SK-N-SH (cell line): ENCODE results near the gene ETV1. TPM values are rescaled to one million over a fixed set of nuclear protein-coding genes. Genes with fewer than 3 reads are reported as not detected.

Experiments
- CTCF ChIA-PET: fragments of 300-600, 350-600 bp; formaldehyde crosslinking; extraction: SDS; loops from one replicate; lab custom pipeline; 2021; lab: Yijun Ruan, JAX
- POLR2A ChIA-PET: fragments of 350-600 bp; sonication (Branson Sonifier 250); formaldehyde crosslinking; extraction: SDS; loops from one replicate; lab custom pipeline; 2020; ENCODE audit warnings: antibody characterized with exemption, inconsistent platforms; lab: Yijun Ruan, JAX
- DNase-seq: peaks from one replicate; pipeline ENCODE4 v3.0.0; 2012
- H2AFZ ChIP-seq: fragments of 200-600 bp; sonication (generic); 2 replicates; pipeline ENCODE4 v1.8.1; 2016; ENCODE audit warnings: antibody characterized with exemption, mild to moderate bottlenecking, low read depth
- H3F3A ChIP-seq: fragments of 200-600 bp; sonication (generic); replicated peaks from 2 replicates; pipeline ENCODE3; 2016; ENCODE audit warnings: antibody characterized with exemption, mild to moderate bottlenecking; ENCODE audit not compliant: insufficient read depth
- H3K27ac ChIP-seq, 2 experiments: fragments of 200-500 bp in 1 of 2; fragments of 200-600 bp in 1 of 2; sonication (Bioruptor generic) in 1 of 2; sonication (generic), shearing (Covaris generic) in 1 of 2; 2 replicates each; pipeline versions ENCODE4 v1.5.1 to v1.6.1; 2014 to 2016; ENCODE audit warnings: low read depth in 2 of 2, inconsistent platforms in 1 of 2, low read length in 1 of 2, mild to moderate bottlenecking in 1 of 2, mixed read lengths in 1 of 2
- H3K27me3 ChIP-seq: fragments of 200-600 bp; sonication (generic), shearing (Covaris generic); 2 replicates; pipeline ENCODE4 v1.6.1; 2016; ENCODE audit warnings: mixed run types; ENCODE audit not compliant: insufficient read depth
- H3K36me3 ChIP-seq, 2 experiments: fragments of 200-500 bp in 1 of 2; fragments of 200-600 bp in 1 of 2; sonication (Bioruptor generic) in 1 of 2; sonication (generic) in 1 of 2; replicated peaks in 1 of 2; 2 replicates each; pipeline versions ENCODE3 to v1.5.1; 2014 to 2016; ENCODE audit warnings: low read length in 1 of 2, mild to moderate bottlenecking in 1 of 2; ENCODE audit not compliant: insufficient read depth in 2 of 2, control insufficient read depth in 1 of 2
- H3K4me1 ChIP-seq, 2 experiments: fragments of 200-500 bp in 1 of 2; fragments of 200-600 bp in 1 of 2; sonication (Bioruptor generic) in 1 of 2; sonication (generic), shearing (Covaris generic) in 1 of 2; 2 replicates each; pipeline versions ENCODE4 v1.5.1 to v1.6.1; 2014 to 2016; ENCODE audit warnings: low read depth in 1 of 2, low read length in 1 of 2, mixed run types in 1 of 2; ENCODE audit not compliant: insufficient read depth in 2 of 2, control insufficient read depth in 1 of 2
- H3K4me2 ChIP-seq: fragments of 200-600 bp; sonication (generic), shearing (Covaris generic); 2 replicates; pipeline ENCODE4 v1.6.1; 2017; ENCODE audit warnings: mixed run types
- H3K4me3 ChIP-seq, 2 experiments: fragments of 200-500 bp in 1 of 2; fragments of 200-600 bp in 1 of 2; sonication (Bioruptor generic) in 1 of 2; sonication (generic), shearing (Covaris generic) in 1 of 2; 2 replicates each; pipeline versions ENCODE4 v1.5.1 to v1.8.1; 2014 to 2016; ENCODE audit warnings: low read depth in 2 of 2, inconsistent platforms in 1 of 2, low read length in 1 of 2, mild to moderate bottlenecking in 1 of 2, mixed read lengths in 1 of 2, moderate library complexity in 1 of 2
- H3K79me2 ChIP-seq: fragments of 200-600 bp; sonication (generic); 2 replicates; pipeline ENCODE4 v1.8.1; 2017; ENCODE audit warnings: mild to moderate bottlenecking; ENCODE audit not compliant: insufficient read depth
- H3K9ac ChIP-seq: fragments of 200-600 bp; sonication (generic); 2 replicates; pipeline ENCODE4 v1.6.1; 2017; ENCODE audit warnings: mixed run types
- H3K9me2 ChIP-seq: fragments of 200-600 bp; sonication (generic); 2 replicates; pipeline ENCODE4 v1.6.1; 2017; ENCODE audit warnings: mixed run types
- H3K9me3 ChIP-seq: fragments of 200-600 bp; sonication (generic); 2 replicates; pipeline ENCODE4 v1.6.1; 2017; ENCODE audit warnings: mixed run types, mild to moderate bottlenecking, moderate library complexity
- H4K20me1 ChIP-seq: fragments of 200-600 bp; sonication (generic); 2 replicates; pipeline ENCODE4 v1.6.1; 2017; ENCODE audit warnings: mild to moderate bottlenecking, mixed run types; ENCODE audit not compliant: insufficient read depth
- CHD2 ChIP-seq: fragments of 150-350 bp; IDR thresholded peaks from 2 replicates; pipeline ENCODE4 v1.6.1; 2018; ENCODE audit warnings: low read length; ENCODE audit not compliant: partially characterized antibody
- ELF1 ChIP-seq: IDR thresholded peaks from 2 replicates; pipeline ENCODE4 v1.4.0; 2012
- EP300 ChIP-seq, 2 experiments: IDR thresholded peaks; 2 replicates each; pipeline versions ENCODE4 v1.4.0 to v1.6.1; 2012; ENCODE audit warnings: borderline replicate concordance in 1 of 2, low read depth in 1 of 2, low read length in 1 of 2
- EZH2phosphoT487 ChIP-seq: fragments of 200-600 bp; sonication (generic); IDR thresholded peaks from 2 replicates; pipeline ENCODE4 v1.6.1; 2017; ENCODE audit warnings: low read depth, mixed run types, mild to moderate bottlenecking, antibody characterized with exemption, moderate library complexity, borderline replicate concordance
- FOSL2 ChIP-seq: IDR thresholded peaks from 2 replicates; pipeline ENCODE4 v1.4.0; 2012; ENCODE audit warnings: low read depth, mild to moderate bottlenecking, moderate library complexity, borderline replicate concordance
- FOXJ3 ChIP-seq: sonication (generic); formaldehyde crosslinking; IDR thresholded peaks from 2 replicates; pipeline ENCODE4 v1.5.1; 2020; ENCODE audit warnings: mild to moderate bottlenecking, missing genetic modification reagents
- FOXM1 ChIP-seq: IDR thresholded peaks from 2 replicates; pipeline ENCODE4 v1.4.0; 2012; ENCODE audit warnings: low read depth, mild to moderate bottlenecking
- GATA2 ChIP-seq: sonication (generic); formaldehyde crosslinking; IDR thresholded peaks from 2 replicates; pipeline ENCODE4 v1.5.0; 2020; ENCODE audit warnings: mild to moderate bottlenecking, missing genetic modification reagents
- JUND ChIP-seq: IDR thresholded peaks from 2 replicates; pipeline ENCODE4 v1.4.0; 2012
- MXI1 ChIP-seq: IDR thresholded peaks from 2 replicates; pipeline ENCODE4 v1.6.1; 2012; ENCODE audit warnings: mild to moderate bottlenecking, low read depth, low read length, improper control_type of control experiment
- NFIC ChIP-seq: IDR thresholded peaks from 2 replicates; pipeline ENCODE4 v1.4.0; 2012; ENCODE audit warnings: borderline replicate concordance
- NRF1 ChIP-seq: IDR thresholded peaks from 2 replicates; pipeline ENCODE4 v1.6.1; 2012; ENCODE audit warnings: low read depth, mild to moderate bottlenecking, low read length
- RCOR1 ChIP-seq: fragments of 150-350 bp; IDR thresholded peaks from 2 replicates; pipeline ENCODE4 v1.6.1; 2017; ENCODE audit warnings: antibody characterized with exemption, low read length
- RFX5 ChIP-seq: IDR thresholded peaks from 2 replicates; pipeline ENCODE4 v1.6.1; 2012; ENCODE audit warnings: mild to moderate bottlenecking, improper control_type of control experiment, low read length
- SMC3 ChIP-seq: IDR thresholded peaks from 2 replicates; pipeline ENCODE4 v1.6.1; 2012; ENCODE audit warnings: low read depth, low read length, improper control_type of control experiment
- WGBS: methylation state at CpG from one replicate; pipeline ENCODE4 v1.1.6; 2017; ENCODE audit warnings: low lambda C conversion rate; 5-methylcytosine and 5-hydroxymethylcytosine counted together
- polyA plus RNA-seq, 3 experiments: library from polyadenylated mRNA; depleted of rRNA; stranded (reverse); fragments of >200 nt; gene quantifications; 2 replicates each; pipeline ENCODE4 v1.2.3, GENCODE V29; 2012
- TF ChIP-seq, protein P1 (sequence below): fragments of 150-350 bp; IDR thresholded peaks from 2 replicates; pipeline ENCODE4 v1.6.1; 2016; ENCODE audit warnings: mild to moderate bottlenecking, low read depth, low read length

The ETV1 gene
- polyA plus RNA-seq, 1 of the 3 experiments (the other 2 are of a cell fraction): 24.9 TPM

DNA sequence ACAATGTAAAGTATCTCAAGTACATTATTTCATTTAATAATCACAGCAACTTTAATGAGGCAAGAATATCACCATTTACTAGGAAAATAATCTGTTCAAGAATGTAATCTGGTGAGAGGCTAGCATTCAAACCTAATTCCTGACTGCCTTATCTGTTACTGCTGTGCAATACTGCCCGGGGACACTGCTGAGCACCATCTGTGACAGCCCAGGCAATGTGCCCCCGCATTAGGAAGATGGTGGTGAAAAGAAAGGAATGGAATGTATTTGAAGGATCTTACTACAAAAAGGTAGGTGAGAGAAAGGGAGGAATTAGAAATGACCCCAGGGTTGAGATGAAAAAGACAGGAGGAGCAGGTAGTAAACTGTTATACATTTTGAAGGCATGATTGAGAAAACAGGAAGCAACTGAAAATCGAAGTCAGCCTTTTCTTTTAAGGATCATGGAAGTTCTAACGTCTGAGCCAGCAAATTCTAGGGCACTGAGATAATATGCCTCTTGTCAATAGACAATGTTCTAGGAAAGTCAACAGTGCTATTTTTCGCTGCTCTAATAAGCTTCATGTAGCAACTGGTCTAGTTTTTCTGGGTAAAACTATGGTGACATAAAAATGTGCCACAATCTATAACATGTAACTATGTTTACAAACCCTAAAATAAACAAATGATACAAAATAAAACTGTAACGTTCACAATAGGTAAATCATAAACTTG lies 90.4 kb downstream of the ETV1 start:
- H2AFZ ChIP-seq: no peak overlapping the region
- no peak overlapping the region for H3K4me2 ChIP-seq
- H3F3A ChIP-seq: no peaks in the 10 kb centered on the region
- DNase-seq: peak; percentile 44
- CTCF ChIA-PET: interaction anchor here (0.8 to 1.9 kb wide), 4 partner anchors 9 to 792 kb away, joined by 3 to 8 read pairs (median 4); no protein-coding TSS in a partner anchor
- H3K4me1 ChIP-seq: peaks cover 4 to 7% of the 10 kb centered on the region in 2 experiments; a peak in 3 of 4 replicates
- H3K9ac ChIP-seq: no peak overlapping the region
- H4K20me1 ChIP-seq: no peaks in the 10 kb centered on the region
- no peak overlapping the region for H3K27ac ChIP-seq
- TF ChIP-seq MXI1 (no peak), CHD2 (peak; percentile 53), ELF1 (no peak), RFX5 (no peak), NRF1 (no peak), FOSL2 (no peak), JUND (no peak), FOXM1 (no peak), FOXJ3 (CRISPR knock-in tag) (no peak), RCOR1 (peak; percentile 90), EZH2phosphoT487 (no peak), EP300 (IDR thresholded peaks at IDR 0.05; ENCODE audit: borderline replicate concordance in 1 of 2, low read depth in 1 of 2, low read length in 1 of 2) (peak in 1 of 2 experiments; percentile 46; a peak in 1 of 4 replicates), GATA2 (CRISPR knock-in tag) (peak; percentile 79)
- H3K36me3 ChIP-seq: peaks cover 0 to 8% of the 10 kb centered on the region in 2 experiments
- H3K79me2 ChIP-seq: no peaks in the 10 kb centered on the region
- no peaks in the 10 kb centered on the region for H3K9me3 ChIP-seq
- no peaks in the 10 kb centered on the region for H3K27me3 ChIP-seq
- H3K4me3 ChIP-seq: no peak overlapping the region
- POLR2A ChIA-PET: no interaction called here
- H3K9me2 ChIP-seq: no peaks in the 10 kb centered on the region
- WGBS: 75% methylated on average over 6 of the region's 6 CpGs

DNA sequence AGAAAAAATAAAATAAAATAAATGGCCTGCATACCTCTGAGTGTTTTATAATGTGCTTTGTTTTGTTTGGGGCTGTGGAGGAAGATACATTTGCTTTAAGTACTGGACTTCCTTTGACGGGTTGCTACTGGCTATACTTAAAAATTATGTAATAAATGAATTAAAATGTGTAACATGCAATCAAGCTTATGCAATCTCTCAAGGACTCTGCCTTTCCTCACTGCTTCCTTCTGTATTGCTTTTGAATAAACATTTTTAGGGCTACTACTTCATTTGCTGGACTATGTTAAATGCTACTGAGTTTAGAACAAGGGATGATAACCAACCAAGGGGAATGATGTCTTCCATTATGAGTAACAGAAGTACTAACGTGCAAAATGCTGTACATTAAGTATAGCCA lies 91.6 kb downstream of the ETV1 start:
- TF ChIP-seq MXI1: no peak
- TF ChIP-seq SMC3: no peak
- TF ChIP-seq, protein P1, sequence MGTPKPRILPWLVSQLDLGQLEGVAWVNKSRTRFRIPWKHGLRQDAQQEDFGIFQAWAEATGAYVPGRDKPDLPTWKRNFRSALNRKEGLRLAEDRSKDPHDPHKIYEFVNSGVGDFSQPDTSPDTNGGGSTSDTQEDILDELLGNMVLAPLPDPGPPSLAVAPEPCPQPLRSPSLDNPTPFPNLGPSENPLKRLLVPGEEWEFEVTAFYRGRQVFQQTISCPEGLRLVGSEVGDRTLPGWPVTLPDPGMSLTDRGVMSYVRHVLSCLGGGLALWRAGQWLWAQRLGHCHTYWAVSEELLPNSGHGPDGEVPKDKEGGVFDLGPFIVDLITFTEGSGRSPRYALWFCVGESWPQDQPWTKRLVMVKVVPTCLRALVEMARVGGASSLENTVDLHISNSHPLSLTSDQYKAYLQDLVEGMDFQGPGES: no peak
- TF ChIP-seq NFIC: no peak
- Histone ChIP-seq H3F3A (no peaks in the 10 kb centered on the region), H3K4me1 (peaks cover 0 to 4% of the 10 kb centered on the region in 2 experiments; a peak in 2 of 4 replicates), H3K79me2 (no peaks in the 10 kb centered on the region), H3K27me3 (no peaks in the 10 kb centered on the region), H3K36me3 (peaks cover 3 to 8% of the 10 kb centered on the region in 2 experiments), H3K27ac (no peak overlapping the region), H3K9me3 (no peaks in the 10 kb centered on the region), H3K9ac (no peak overlapping the region), H4K20me1 (no peaks in the 10 kb centered on the region), H3K4me3 (no peak overlapping the region), H3K4me2 (no peak overlapping the region), H3K9me2 (no peaks in the 10 kb centered on the region), H2AFZ (no peak overlapping the region)
- ChIA-PET CTCF (interaction anchor here (1.9 kb wide), 1 partner anchor 12 kb away, joined by 8 read pairs; no protein-coding TSS in a partner anchor), POLR2A (no interaction called here)
- 87% methylated on average over 2 of the region's 2 CpGs for WGBS
- DNase-seq: no peak
